ENCODE measurements around the gene MLEC.
"Not testable (repeated sequence)": the region's sequence is repeated elsewhere in the genome, so short reads cannot be mapped to it uniquely, and the experiment has no call there.

MLEC gene

DNA sequence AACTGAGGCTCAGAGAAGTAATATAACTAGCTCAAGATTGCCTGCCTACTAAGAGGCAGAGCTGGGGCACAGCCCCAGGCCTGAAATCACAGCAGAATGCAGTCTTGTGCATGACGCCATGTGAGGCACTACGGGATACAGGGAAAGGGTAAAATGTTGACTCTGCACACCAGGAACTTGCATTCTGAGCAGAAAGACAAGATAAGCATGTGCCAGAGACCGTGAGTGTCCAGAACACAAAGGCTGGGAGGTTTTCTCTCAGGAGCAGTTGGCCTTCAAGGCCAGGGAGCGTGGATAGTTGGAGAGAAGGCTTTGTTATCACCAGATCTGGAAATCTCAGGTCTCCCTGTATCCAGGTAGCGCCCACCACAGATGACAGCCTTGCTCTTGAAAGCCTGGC is 23.2 kb upstream of the MLEC start:
- no peak overlapping the region for H3K4me3 ChIP-seq (ENCODE audit: low read depth in 1 of 2, low read length in 1 of 2)
- no peaks in the 10 kb centered on the region for H3K4me1 ChIP-seq (ENCODE audit: control insufficient read depth in 1 of 2, insufficient read depth in 1 of 2, low read depth in 1 of 2, low read length in 1 of 2)
- H3K36me3 ChIP-seq = no peaks in the 10 kb centered on the region
- no peak for TF ChIP-seq CTCF (IDR thresholded peaks at IDR 0.05)
- H3K27me3 ChIP-seq = peaks cover 4% of the 10 kb centered on the region
- H3K27ac ChIP-seq = no peak overlapping the region
- H3K9me3 ChIP-seq = no peaks in the 10 kb centered on the region

DNA sequence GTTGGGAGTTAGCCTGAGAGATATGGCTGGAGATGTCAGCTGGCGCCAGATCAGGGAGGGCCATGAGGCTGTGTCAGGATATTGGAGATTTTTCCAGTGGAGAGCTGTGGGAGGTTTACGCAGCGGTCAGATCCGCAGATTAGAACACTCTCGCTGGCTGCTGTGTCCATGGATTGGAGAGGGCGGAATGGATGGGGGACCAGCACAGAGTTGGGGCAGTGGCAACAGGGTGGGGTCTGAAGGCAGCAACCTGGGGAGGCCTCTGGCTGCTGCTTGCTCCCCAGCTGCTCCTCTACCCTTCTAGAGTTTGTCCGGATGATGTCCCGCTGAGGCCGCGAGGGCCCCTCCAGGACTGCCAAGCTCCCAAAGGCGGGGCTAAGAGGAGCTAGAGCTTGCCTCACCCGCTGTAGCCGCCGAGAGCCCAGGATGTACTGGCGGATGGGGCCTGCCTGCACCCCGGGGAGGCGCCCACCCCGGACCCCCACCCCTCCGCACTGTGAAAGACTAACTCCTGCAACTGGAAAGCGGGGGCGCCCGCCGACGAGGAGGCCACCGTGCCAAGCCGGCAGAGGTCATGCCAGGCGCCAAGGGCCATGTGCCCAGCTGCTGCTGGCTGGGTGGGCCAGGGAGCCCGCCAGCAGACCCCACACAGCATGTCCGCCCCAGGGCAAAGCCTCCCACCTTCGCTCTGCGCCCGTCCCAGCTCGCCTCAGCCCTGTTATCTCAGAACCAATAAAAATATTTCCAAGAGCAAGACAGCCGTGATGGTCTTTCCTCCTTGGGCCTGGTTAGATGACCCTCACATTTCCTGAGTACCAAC is 20.2 kb upstream of the MLEC start:
- no peaks in the 10 kb centered on the region for H3K36me3 ChIP-seq
- no peaks in the 10 kb centered on the region for H3K27me3 ChIP-seq
- H3K27ac ChIP-seq = no peak overlapping the region
- H3K4me1 ChIP-seq (ENCODE audit: control insufficient read depth in 1 of 2, insufficient read depth in 1 of 2, low read depth in 1 of 2, low read length in 1 of 2) = no peaks in the 10 kb centered on the region
- no peak overlapping the region for H3K4me3 ChIP-seq (ENCODE audit: low read depth in 1 of 2, low read length in 1 of 2)
- no peak for TF ChIP-seq CTCF (IDR thresholded peaks at IDR 0.05)
- H3K9me3 ChIP-seq = no peaks in the 10 kb centered on the region

DNA sequence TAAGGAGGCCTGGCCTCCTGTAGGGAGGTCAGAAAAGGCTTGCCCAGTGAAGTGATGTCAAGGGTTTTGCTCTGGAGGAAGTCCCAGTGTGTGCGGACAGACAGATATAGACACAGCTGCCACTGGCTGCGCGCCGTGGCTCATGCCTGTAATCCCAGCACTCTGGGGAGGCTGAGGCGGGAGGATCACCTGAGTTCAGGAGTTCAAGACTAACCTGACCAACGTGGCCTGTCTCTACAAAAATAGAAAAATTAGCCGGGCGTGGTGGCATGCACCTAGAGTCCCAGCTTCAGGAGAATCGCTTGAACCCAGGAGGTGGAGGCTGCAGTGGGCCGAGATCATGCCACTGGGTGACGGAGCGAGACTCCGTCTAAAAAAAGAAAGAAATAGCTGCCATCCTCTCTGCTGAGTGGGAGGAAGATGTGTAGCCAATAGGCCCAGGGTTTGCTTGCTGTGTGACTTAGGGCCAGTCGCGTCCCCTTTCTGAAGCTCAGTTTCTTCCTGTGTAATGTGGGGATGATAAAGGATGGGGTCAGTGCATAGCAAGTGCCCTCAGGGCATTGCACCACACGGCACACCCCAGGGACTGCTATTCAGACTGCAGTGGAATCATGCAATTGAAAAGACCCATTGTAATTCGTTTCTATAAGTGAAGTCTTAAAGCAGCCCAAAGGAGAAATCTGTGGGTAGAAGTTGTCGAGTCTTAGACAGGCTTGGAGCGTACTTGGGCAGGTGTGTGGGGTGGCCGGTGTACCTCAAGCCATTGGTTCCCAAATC is 18.7 kb upstream of the MLEC start:
- Histone ChIP-seq H3K4me1 (ENCODE audit: control insufficient read depth in 1 of 2, insufficient read depth in 1 of 2, low read depth in 1 of 2, low read length in 1 of 2) (no peaks in the 10 kb centered on the region), H3K27me3 (no peaks in the 10 kb centered on the region), H3K4me3 (ENCODE audit: low read depth in 1 of 2, low read length in 1 of 2) (no peak overlapping the region), H3K27ac (no peak overlapping the region), H3K9me3 (no peaks in the 10 kb centered on the region), H3K36me3 (no peaks in the 10 kb centered on the region)
- no peak for TF ChIP-seq CTCF (IDR thresholded peaks at IDR 0.05)

- H3K27ac ChIP-seq = no peak overlapping the region
- H3K9me3 ChIP-seq = no peaks in the 10 kb centered on the region
- TF ChIP-seq CTCF (IDR thresholded peaks at IDR 0.05) = no peak
- H3K4me3 ChIP-seq (ENCODE audit: low read depth in 1 of 2, low read length in 1 of 2) = no peak overlapping the region
- H3K36me3 ChIP-seq = no peaks in the 10 kb centered on the region
- H3K27me3 ChIP-seq = no peaks in the 10 kb centered on the region
- H3K4me1 ChIP-seq (ENCODE audit: control insufficient read depth in 1 of 2, insufficient read depth in 1 of 2, low read depth in 1 of 2, low read length in 1 of 2) = no peaks in the 10 kb centered on the region
Measured at GRCh38 chr12:120668868-120669840, 17.8 kb upstream of the MLEC start.

DNA sequence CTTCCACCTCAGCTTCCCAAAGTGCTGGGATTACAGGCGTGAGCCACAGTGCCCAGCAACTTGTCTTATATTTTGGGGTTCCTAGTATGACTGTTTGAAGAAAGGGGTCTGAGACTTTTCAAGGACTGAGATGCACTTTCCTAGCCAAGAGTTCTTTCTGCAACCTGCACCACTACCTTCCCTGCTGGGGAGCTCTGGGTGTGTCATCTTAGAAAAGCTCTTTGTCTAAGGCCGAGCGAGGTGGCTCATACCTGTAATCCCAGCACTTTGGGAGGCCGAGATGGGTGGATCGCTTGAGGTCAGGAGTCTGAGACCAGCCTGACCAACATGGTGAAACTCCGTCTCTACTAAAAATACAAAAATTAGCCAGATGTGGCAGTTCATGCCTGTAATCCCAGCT is 16.7 kb upstream of the MLEC start:
- H3K4me3 ChIP-seq (ENCODE audit: low read depth in 1 of 2, low read length in 1 of 2); H3K4me1 ChIP-seq (ENCODE audit: control insufficient read depth in 1 of 2, insufficient read depth in 1 of 2, low read depth in 1 of 2, low read length in 1 of 2); H3K27ac ChIP-seq; H3K9me3 ChIP-seq; H3K36me3 ChIP-seq; H3K27me3 ChIP-seq: not testable (repeated sequence)
